GM19467 (cell line): ENCODE results near the gene BAG2.
A peak's percentile ranks its signal among the peaks of the same experiment; 100 is the strongest.

Source experiments
- ATAC-seq: cut with Tn5 transposase; IDR thresholded peaks from one replicate; pipeline ENCODE4 v1.9.1; 2021; ENCODE audit warnings: mild to moderate bottlenecking, moderate library complexity; ENCODE audit not compliant: unreplicated experiment

Gene BAG2

GRCh38 chr6:57172136-57173055 lies at the start of gene BAG2:
Gene BAG2 (plus strand): TSS chr6:57172326. CDS start chr6:57172698, 372 bp downstream.
- ATAC-seq, result peak; percentile 86

- no peak for ATAC-seq
These were observed 49.0 kb upstream of the BAG2 start for GRCh38 chr6:57123111-57123510.

DNA sequence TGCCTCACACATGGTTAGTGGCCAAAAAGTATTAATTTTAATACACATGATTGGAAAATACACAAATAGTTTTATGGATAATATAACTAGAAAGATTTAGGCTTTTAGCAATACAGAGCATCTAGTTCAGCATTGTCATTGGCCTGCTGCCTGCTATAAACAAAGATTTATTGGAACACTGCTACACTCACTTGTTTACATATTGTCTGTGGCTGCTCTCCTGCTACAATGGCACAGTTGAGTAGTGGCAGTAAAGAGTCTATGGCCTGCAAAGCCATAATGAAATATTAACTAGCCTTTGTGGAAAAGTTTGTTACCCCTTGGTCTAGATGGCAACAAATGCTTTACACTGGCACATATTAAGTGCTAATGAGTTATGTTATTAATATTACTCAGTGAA lies 44.4 kb upstream of the BAG2 start:
- ATAC-seq, result no peak

DNA sequence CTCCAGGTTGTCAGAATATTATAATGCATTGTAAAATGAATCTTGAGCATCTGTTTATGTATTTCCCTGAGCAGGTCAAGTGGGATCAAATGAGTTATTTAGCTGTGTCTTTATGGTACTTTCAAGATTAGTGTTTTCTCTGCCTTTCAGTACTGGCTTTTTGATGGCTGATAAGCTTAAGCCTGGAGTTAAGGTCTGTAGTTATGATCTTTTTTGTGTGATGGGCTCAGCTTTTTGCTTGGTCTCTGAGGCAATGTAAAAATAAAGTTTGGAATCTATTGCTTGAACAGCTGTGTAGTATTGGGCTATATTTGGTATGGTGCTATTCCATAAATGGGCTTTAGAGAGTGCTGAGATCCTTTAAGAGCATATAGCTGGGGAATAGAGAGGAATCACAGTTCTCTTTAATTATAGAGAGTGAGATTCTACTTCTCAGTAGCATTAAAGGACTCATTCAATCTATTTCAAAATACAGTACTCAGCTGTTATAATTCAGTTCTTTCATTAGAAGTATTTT lies 41.4 kb upstream of the BAG2 start:
- ATAC-seq, result no peak

DNA sequence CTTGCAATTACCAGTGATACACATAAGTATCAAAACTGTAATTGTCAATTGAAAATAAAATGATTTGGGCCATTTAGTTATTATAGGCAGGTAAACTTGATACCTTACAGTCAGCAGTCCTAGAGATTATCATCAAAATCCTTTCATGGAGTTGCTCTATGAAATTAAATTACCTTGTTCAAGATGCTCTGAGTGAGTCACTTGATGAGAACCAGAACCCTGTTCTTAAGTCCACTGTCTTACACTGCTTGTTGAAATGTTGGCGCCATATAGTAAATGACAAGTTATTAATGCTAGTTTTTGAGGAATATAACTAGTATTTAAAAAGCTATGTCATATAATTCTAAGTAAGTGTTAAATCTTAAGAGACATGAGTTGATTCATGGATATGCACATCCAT lies 37.2 kb upstream of the BAG2 start:
- no peak for ATAC-seq

GRCh38 chr6:57135885-57136284 lies 36.2 kb upstream of the BAG2 start:
- no peak for ATAC-seq

DNA sequence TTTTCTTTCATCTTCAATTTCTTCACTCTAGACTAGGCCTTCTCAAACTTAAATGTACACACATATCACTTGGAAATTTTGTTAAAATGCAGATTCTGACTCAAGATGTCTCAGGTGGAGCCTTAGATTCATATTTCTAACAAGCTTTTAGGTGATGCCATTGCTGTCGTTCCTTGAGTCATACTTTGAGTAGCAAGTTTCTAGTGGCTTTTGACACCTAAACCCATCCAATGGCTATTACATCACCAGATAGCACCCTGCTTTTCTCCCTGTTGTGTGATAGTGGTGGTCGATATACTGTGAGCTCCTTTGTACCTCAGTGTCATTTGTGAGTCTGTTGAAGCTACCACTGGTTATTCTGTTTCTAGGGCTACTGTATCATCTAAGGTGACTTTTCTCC lies 34.8 kb upstream of the BAG2 start:
- ATAC-seq, result no peak

DNA sequence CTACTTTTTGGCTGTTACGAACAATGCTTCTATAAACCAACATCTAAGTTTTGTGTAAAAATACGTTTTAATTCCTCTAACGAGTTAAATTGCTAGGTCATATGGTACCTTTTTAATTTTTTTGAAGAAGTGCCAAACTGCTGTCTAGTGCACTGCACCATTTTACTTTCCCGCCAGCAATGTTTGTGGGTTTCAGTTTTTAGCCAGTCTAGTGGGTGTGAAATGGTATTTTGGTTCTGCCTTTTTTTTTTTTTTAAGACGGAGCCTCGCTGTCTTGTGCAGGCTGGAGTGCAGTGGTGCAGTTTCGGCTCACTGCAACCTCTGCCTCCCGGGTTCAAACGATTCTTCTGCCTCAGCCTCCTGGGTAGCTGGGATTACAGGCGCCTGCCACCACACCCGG lies 34.1 kb upstream of the BAG2 start:
- no peak for ATAC-seq

- no peak for ATAC-seq
These were observed 30.5 kb upstream of the BAG2 start for GRCh38 chr6:57141451-57142177.

GRCh38 chr6:57142178-57142525 lies 30.0 kb upstream of the BAG2 start:
- ATAC-seq, result no peak

- ATAC-seq, result no peak
These were observed 28.4 kb upstream of the BAG2 start for GRCh38 chr6:57143690-57144089.

- no peak for ATAC-seq
These were observed 24.7 kb upstream of the BAG2 start for GRCh38 chr6:57147401-57147800.

DNA sequence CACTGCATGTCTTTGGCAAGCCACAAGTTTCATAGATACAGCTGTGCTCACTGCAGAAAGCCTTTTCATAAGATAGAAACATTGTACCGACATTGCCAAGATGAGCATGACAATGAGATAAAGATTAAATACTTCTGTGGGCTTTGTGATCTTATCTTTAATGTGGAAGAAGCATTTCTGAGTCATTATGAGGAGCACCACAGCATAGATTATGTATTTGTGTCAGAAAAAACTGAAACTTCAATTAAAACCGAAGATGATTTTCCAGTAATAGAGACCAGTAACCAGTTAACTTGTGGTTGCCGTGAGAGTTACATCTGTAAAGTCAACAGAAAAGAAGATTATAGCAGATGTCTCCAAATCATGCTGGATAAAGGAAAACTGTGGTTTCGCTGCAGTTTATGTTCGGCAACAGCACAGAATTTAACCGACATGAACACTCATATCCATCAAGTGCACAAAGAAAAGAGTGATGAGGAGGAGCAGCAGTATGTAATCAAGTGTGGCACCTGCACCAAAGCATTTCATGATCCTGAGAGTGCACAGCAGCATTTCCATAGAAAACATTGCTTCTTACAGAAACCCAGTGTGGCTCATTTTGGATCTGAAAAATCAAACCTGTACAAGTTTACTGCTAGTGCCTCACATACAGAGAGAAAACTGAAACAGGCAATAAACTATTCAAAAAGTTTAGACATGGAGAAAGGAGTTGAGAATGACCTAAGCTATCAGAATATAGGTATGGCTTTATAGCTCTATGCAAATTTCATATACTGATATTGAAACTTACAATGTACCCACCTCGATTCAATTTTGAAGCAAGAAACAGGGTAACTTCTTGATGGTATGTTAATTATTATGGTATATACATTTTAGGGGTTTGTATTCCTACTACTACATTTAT lies 23.9 kb upstream of the BAG2 start:
- ATAC-seq, result no peak

DNA sequence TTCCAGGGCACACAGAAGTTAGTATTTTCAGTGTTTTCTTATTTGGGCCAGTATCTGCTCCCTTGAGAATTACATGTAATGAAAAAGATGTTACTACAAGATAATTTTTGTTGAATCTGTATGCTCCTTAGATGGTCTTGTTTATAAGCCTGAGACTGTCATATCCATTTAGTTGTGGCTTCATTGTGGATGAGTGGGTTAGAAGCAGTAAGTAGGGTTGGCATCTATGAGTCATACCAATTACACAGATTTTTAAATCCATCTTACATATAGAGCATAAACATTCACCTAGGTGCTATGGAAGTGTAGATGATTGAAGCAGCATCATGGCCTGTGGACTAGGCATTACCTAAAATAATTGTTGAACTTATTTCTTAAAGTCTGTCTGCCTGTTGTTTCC lies 13.5 kb upstream of the BAG2 start:
- no peak for ATAC-seq

- no peak for ATAC-seq
These were observed 13.0 kb upstream of the BAG2 start for GRCh38 chr6:57159127-57159526.

DNA sequence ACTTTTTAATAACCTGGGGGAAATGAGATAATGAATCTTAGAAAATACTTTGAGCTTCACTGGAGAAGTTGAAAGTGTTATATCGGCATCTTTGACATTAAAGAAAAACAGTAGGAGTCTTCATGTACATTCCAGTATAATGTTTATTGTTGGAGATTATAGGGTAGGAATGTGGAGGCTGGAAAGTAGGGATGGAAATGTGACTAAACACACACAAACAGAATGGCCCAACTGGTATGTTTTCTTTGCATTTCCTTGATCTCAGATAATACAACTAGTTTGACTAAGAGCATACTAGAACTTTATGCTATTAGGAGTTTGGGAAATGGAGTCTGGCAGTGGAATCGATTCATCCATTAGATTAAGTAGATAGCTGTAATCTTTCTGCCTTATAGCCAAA lies 10.1 kb upstream of the BAG2 start:
- ATAC-seq, result no peak

DNA sequence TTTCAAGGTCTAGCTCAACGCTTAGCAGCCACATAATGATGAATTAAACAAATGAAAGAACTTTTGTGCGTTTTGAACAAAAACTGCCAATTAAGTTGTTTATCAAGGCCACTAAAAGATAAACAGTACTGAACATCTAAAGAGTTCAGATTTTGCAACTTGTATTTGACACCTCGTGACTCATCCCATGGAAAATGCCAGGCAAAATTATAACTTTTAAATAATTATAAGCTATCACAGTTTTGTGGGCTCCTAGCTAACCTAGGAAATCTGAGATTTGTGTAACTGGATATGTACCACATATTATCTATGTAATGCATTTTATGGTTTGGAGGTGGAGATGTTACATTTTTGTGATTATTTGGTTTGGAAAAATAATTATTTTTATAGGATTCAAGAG lies 9.6 kb upstream of the BAG2 start:
- no peak for ATAC-seq

DNA sequence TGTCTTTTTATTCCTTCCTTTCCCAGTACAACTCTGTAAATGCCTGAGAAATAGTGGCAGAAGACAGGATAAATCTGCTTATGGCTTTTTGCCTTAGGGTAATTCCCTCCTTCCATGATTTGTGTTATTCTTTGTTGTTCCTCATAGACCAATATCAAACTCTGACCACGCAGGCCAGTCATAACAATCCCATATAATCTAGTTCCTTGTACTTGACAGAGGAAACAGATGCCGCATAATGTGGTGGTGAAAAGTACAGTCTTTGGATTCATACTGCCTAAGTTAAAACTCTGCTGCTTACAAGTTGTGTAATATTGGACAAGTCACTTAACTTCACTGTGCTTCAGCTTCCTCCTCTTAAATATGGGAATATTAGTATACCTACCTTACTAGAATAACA lies 8.2 kb upstream of the BAG2 start:
- ATAC-seq, result no peak

DNA sequence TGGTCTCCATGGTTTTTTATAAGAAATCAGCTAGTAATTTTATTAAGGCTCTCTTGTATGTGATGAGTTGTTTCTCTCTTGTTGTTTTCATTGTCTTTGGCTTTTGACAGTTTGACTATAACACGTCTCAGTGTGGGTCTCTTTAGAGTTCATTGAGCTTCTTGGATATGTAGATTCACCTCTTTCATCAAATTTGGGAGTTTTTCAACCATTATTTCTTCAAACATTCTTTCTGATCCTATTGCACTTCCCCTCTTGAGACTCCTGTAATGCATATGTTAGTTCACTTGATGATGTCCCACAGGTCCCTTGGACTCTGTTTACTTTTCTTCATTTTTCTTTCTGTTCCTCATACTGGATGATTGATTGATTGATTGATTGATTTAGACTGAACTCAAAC lies 7.0 kb upstream of the BAG2 start:
- no peak for ATAC-seq

GRCh38 chr6:57173056-57173885 lies 1.1 kb downstream of the BAG2 start:
- no peak for ATAC-seq
